ENCODE data around the gene SACS.
"Not testable (repeated sequence)": the region's sequence is repeated elsewhere in the genome, so short reads cannot be mapped to it uniquely, and the experiment has no call there.

SACS gene

DNA sequence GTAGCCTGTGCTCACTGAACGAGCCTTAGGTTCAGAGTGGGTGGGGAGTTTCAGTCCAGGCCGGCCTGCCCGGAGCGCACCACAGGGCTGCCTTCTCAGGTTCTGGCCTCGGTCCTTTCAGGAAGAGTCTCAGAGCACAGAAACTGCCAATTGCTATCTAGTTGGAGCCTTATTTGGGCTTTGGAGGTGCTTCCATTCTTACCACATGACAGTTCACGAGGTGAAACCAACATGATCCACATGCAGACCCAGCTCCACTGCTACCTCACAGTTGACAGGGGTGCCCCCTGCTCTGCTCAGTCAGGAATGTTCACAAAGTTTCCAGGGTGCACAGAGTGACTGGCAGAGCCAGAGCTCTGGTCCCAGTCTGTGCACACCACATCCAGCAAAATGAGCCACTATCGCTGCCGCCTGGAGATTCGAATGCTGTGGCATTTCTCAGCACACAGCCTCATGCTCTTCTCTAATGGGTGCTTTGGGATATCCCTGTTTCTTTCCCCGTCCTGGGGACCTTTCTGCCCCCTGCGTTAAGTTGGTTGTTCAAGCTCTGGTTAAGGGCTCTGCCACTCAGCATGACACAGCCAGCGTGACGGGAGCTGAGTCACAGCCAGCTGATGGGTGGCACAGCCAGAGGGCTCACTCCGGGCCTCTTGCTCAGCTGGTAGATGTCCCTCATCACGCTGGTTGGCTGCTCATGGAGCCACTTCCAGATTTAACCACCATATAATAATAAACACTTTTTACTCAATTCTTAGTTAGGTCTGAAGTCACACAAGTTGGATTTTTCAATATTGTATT, 7.5 kb upstream of the SACS start:
- DNase-seq (ENCODE audit: low spot score): no peak
- TF ChIP-seq, protein P1, sequence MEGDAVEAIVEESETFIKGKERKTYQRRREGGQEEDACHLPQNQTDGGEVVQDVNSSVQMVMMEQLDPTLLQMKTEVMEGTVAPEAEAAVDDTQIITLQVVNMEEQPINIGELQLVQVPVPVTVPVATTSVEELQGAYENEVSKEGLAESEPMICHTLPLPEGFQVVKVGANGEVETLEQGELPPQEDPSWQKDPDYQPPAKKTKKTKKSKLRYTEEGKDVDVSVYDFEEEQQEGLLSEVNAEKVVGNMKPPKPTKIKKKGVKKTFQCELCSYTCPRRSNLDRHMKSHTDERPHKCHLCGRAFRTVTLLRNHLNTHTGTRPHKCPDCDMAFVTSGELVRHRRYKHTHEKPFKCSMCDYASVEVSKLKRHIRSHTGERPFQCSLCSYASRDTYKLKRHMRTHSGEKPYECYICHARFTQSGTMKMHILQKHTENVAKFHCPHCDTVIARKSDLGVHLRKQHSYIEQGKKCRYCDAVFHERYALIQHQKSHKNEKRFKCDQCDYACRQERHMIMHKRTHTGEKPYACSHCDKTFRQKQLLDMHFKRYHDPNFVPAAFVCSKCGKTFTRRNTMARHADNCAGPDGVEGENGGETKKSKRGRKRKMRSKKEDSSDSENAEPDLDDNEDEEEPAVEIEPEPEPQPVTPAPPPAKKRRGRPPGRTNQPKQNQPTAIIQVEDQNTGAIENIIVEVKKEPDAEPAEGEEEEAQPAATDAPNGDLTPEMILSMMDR (IDR thresholded peaks at IDR 0.05; ENCODE audit: extremely low read depth, missing control alignments): no peak

DNA sequence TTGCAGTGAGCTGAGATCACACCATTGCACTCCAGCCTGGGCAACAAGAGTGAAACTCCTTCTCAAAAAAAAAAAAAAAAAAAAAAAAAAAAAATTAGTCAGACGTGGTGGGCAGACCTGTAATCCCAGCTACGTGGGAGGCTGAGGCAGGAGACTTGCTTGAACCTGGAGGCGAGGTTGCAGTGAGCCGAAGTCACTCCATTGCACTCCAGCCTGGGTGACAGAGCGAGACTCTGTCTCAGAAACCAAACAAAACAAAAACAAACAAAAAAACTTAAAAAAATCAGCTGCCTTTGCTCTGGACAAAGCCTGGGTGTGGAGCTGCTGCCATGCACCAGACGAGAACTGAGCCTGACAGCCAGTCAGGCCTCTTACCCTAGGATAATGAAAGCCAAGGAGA, 6.8 kb upstream of the SACS start:
- DNase-seq (ENCODE audit: low spot score): not testable (repeated sequence)

DNA sequence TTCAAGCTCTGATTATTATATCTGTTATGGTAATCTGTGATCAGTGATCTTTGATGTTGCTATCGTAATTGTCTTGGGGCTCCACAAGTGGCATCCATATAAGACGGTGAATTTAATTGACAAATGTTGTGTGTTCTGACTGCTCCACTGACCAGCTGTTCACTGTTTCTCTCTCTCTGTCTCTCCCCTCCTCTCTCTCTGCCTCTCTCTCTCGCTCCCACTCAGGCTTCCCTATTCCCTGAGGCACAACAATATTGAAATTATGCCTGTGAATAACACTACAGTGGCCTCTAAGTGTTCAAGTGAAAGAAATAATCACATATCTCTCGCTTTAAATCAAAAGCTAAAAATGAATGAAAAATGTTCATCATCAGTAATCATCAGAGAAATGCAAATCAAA, 4.4 kb upstream of the SACS start:
- TF ChIP-seq, protein P1 (IDR thresholded peaks at IDR 0.05; ENCODE audit: extremely low read depth, missing control alignments): no peak

DNA sequence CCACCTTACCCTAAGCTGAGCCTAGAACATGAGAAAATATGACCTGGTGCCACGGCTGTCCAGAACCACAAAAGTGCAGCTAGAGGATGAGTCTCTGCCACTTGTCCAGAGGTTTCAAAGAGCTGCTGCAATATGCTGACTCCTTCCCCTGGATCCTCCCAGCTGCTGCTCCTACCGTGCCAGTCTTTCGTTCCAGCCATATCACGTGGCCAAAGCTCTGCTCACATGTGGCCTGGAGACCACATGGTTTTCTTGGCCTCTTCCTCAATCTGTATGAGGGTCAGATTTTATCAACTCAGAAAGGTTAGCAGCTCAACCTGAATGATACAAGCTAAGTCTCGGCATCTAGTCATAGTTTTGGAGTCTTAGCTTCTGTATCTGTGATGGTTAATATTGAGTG, 3.2 kb upstream of the SACS start:
- TF ChIP-seq, protein P1 (IDR thresholded peaks at IDR 0.05; ENCODE audit: extremely low read depth, missing control alignments): no peak
- no peak for DNase-seq (ENCODE audit: low spot score)

More for the DNA sequence above, 4.4 kb upstream of the SACS start:
- DNase-seq (ENCODE audit: low spot score): no peak

DNA sequence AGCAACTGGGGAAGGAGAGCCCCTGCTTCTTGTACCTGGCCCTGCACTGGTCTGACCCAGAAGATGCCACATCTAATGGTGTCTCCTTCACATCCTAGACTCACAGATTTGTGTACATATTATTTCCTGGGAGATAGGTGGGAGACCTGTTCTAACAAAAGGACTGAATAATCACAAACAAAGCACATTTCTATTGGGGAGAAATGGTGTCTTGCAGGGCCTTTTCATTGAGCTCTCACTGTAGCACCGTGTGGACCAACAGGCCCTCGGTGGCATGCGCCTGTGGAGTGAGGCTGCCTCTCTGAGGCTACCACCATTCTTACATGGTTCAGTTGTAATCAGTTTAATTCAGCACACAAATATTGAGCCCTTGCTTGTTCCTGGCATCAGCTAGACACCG, 989 bp upstream of the SACS start:
- TF ChIP-seq, protein P1 (IDR thresholded peaks at IDR 0.05; ENCODE audit: extremely low read depth, missing control alignments): no peak
- DNase-seq (ENCODE audit: low spot score): no peak

DNA sequence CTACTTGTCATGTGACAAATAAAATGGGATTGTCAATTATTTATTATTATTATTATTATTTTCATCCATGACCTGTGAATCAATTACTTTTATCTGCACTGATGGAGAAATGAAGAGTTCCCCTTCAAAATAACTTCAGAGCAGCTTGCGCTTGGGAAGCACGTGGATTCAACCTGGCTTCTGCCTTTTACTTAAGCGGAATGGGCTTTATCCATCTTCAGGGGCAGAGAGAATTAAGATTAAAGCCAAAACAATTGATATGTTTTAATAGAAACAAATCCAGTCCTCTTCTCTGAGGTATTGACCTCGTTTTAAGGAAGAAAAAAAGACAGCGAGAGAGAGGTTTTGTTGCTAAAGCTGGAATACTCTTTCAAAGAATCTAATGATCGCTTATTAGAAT, 876 bp downstream of the SACS start:
- no peak for DNase-seq (ENCODE audit: low spot score)
- TF ChIP-seq, protein P1 (IDR thresholded peaks at IDR 0.05; ENCODE audit: extremely low read depth, missing control alignments): no peak

DNA sequence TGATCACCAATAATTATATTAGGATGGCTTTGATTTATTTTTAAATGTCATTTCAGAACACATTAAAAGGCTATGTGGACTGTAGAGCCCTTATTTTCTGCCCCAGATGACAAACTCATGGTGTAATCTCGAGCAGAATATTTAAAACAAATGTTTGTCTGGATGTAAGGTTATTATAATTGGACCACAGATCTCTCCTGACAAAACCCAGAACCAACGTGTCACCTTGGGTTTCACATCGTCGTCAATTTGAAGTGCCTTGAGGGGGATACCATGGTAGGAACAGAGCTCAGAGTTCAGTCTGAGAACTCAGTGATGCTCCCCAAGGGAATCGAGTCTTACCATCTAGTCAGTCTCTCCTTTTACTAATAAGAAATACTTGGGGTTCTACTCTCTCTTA, 2.8 kb downstream of the SACS start:
- TF ChIP-seq, protein P1 (IDR thresholded peaks at IDR 0.05; ENCODE audit: extremely low read depth, missing control alignments): no peak
- no peak for DNase-seq (ENCODE audit: low spot score)

Data from GM20000 (cell line).